T-helper 1 cell treated with Interleukin-12 subunit alpha and Interleukin-12 subunit beta and Interleukin-4 antibody, amounts not matched to agents 30 μg/mL and 1 μg/mL, for 36 hours (primary cell): Measurements from ENCODE around the gene GLUL.

ENCODE experiments used
- H3K27ac Mint-ChIP-seq: one replicate; pipeline ENCODE4 v1.8.0; 2021; ENCODE audit warnings: mild to moderate bottlenecking, mixed read lengths
- H3K27me3 Mint-ChIP-seq: one replicate; pipeline ENCODE4 v1.8.0; 2021; ENCODE audit warnings: low read depth, mixed read lengths
- H3K36me3 Mint-ChIP-seq: one replicate; pipeline ENCODE4 v1.8.0; 2021; ENCODE audit warnings: low read depth, mixed read lengths
- H3K4me1 Mint-ChIP-seq: one replicate; pipeline ENCODE4 v1.8.0; 2021; ENCODE audit warnings: low read depth, mixed read lengths
- H3K4me3 Mint-ChIP-seq: one replicate; pipeline ENCODE4 v1.8.0; 2021; ENCODE audit warnings: mild to moderate bottlenecking, moderate library complexity, mixed read lengths
- H3K9me3 Mint-ChIP-seq: one replicate; pipeline ENCODE4 v1.8.0; 2021; ENCODE audit warnings: mixed read lengths

The GLUL gene

GRCh38 chr1:182407724-182408123 lies 16.1 kb upstream of the GLUL start:
- H3K36me3 Mint-ChIP-seq, result no peaks in the 10 kb centered on the region
- H3K4me3 Mint-ChIP-seq, result no peak overlapping the region
- H3K9me3 Mint-ChIP-seq, result peaks cover 6% of the 10 kb centered on the region
- H3K4me1 Mint-ChIP-seq, result no peaks in the 10 kb centered on the region
- no peak overlapping the region for H3K27ac Mint-ChIP-seq
- peaks cover 39% of the 10 kb centered on the region for H3K27me3 Mint-ChIP-seq

GRCh38 chr1:182406012-182406411 lies 14.4 kb upstream of the GLUL start:
- Mint-ChIP-seq H3K27ac (no peak overlapping the region), H3K27me3 (peaks cover 39% of the 10 kb centered on the region), H3K4me1 (no peaks in the 10 kb centered on the region), H3K4me3 (no peak overlapping the region), H3K9me3 (peaks cover 6% of the 10 kb centered on the region), H3K36me3 (no peaks in the 10 kb centered on the region)

GRCh38 chr1:182405578-182405977 lies 14.0 kb upstream of the GLUL start:
- no peaks in the 10 kb centered on the region for H3K4me1 Mint-ChIP-seq
- no peaks in the 10 kb centered on the region for H3K36me3 Mint-ChIP-seq
- H3K27ac Mint-ChIP-seq, result no peak overlapping the region
- peaks cover 39% of the 10 kb centered on the region for H3K27me3 Mint-ChIP-seq
- no peak overlapping the region for H3K4me3 Mint-ChIP-seq
- peaks cover 6% of the 10 kb centered on the region for H3K9me3 Mint-ChIP-seq

GRCh38 chr1:182404781-182405180 lies 13.2 kb upstream of the GLUL start:
- Mint-ChIP-seq H3K9me3 (peaks cover 6% of the 10 kb centered on the region), H3K4me1 (no peaks in the 10 kb centered on the region), H3K27me3 (peaks cover 39% of the 10 kb centered on the region), H3K4me3 (no peak overlapping the region), H3K36me3 (no peaks in the 10 kb centered on the region), H3K27ac (no peak overlapping the region)

GRCh38 chr1:182400567-182400966 lies 9.0 kb upstream of the GLUL start, which contains the start of gene TEDDM1:
TEDDM1 (minus strand) TSS chr1:182400667; CDS start chr1:182400485, 182 bp downstream.
- Mint-ChIP-seq H3K27ac (no peak within 1 kb of the TSS), H3K36me3 (peaks cover 2% of the 10 kb centered on the region), H3K4me1 (peaks cover 10% of the 10 kb centered on the region), H3K27me3 (peaks cover 40% of the 10 kb centered on the region), H3K9me3 (peaks cover 4% of the 10 kb centered on the region), H3K4me3 (no peak within 1 kb of the TSS)

GRCh38 chr1:182397653-182398393 lies 6.2 kb upstream of the GLUL start:
- H3K36me3 Mint-ChIP-seq, result peaks cover 5% of the 10 kb centered on the region
- peaks cover 15% of the 10 kb centered on the region for H3K4me1 Mint-ChIP-seq
- no peaks in the 10 kb centered on the region for H3K9me3 Mint-ChIP-seq
- no peak overlapping the region for H3K4me3 Mint-ChIP-seq
- no peak overlapping the region for H3K27ac Mint-ChIP-seq
- H3K27me3 Mint-ChIP-seq, result peaks cover 19% of the 10 kb centered on the region

- H3K9me3 Mint-ChIP-seq, result no peaks in the 10 kb centered on the region
- H3K27me3 Mint-ChIP-seq, result peaks cover 19% of the 10 kb centered on the region
- peaks cover 6% of the 10 kb centered on the region for H3K36me3 Mint-ChIP-seq
- H3K4me3 Mint-ChIP-seq, result no peak overlapping the region
- no peak overlapping the region for H3K27ac Mint-ChIP-seq
- H3K4me1 Mint-ChIP-seq, result peaks cover 20% of the 10 kb centered on the region
These were observed 4.3 kb upstream of the GLUL start for GRCh38 chr1:182395906-182396305.

GRCh38 chr1:182394055-182394775 lies 2.6 kb upstream of the GLUL start:
- Mint-ChIP-seq H3K36me3 (peaks cover 17% of the 10 kb centered on the region), H3K27ac (no peak overlapping the region), H3K4me1 (peaks cover 32% of the 10 kb centered on the region), H3K9me3 (no peaks in the 10 kb centered on the region), H3K27me3 (peaks cover 19% of the 10 kb centered on the region), H3K4me3 (no peak overlapping the region)

- peak overlapping the region; percentile 76 for H3K27ac Mint-ChIP-seq
- H3K36me3 Mint-ChIP-seq, result peaks cover 35% of the 10 kb centered on the region
- peaks cover 8% of the 10 kb centered on the region for H3K27me3 Mint-ChIP-seq
- H3K4me1 Mint-ChIP-seq, result peaks cover 48% of the 10 kb centered on the region
- no peaks in the 10 kb centered on the region for H3K9me3 Mint-ChIP-seq
- H3K4me3 Mint-ChIP-seq, result peak overlapping the region; percentile 91
These were observed 749 bp upstream of the GLUL start for GRCh38 chr1:182392050-182393028.

- H3K9me3 Mint-ChIP-seq, result no peaks in the 10 kb centered on the region
- peaks cover 49% of the 10 kb centered on the region for H3K36me3 Mint-ChIP-seq
- H3K4me3 Mint-ChIP-seq, result peak overlapping the region; percentile 91
- peaks cover 5% of the 10 kb centered on the region for H3K27me3 Mint-ChIP-seq
- peak overlapping the region; percentile 89 for H3K27ac Mint-ChIP-seq
- H3K4me1 Mint-ChIP-seq, result peaks cover 44% of the 10 kb centered on the region
These were observed 595 bp downstream of the GLUL start for GRCh38 chr1:182391028-182391361.

GRCh38 chr1:182389619-182390047 lies 2.0 kb downstream of the GLUL start:
- H3K9me3 Mint-ChIP-seq, result no peaks in the 10 kb centered on the region
- H3K4me1 Mint-ChIP-seq, result peaks cover 46% of the 10 kb centered on the region
- H3K27me3 Mint-ChIP-seq, result no peaks in the 10 kb centered on the region
- peak overlapping the region; percentile 91 for H3K4me3 Mint-ChIP-seq
- H3K27ac Mint-ChIP-seq, result peak overlapping the region; percentile 83
- H3K36me3 Mint-ChIP-seq, result peaks cover 59% of the 10 kb centered on the region

GRCh38 chr1:182388392-182389134 lies 3.0 kb downstream of the GLUL start:
- Mint-ChIP-seq H3K9me3 (no peaks in the 10 kb centered on the region), H3K36me3 (peaks cover 65% of the 10 kb centered on the region), H3K4me1 (peaks cover 46% of the 10 kb centered on the region), H3K4me3 (peak overlapping the region; percentile 91), H3K27me3 (no peaks in the 10 kb centered on the region), H3K27ac (no peak overlapping the region)

GRCh38 chr1:182387566-182387965 lies 4.0 kb downstream of the GLUL start:
- peaks cover 38% of the 10 kb centered on the region for H3K4me1 Mint-ChIP-seq
- no peak overlapping the region for H3K27ac Mint-ChIP-seq
- no peak overlapping the region for H3K4me3 Mint-ChIP-seq
- no peaks in the 10 kb centered on the region for H3K27me3 Mint-ChIP-seq
- no peaks in the 10 kb centered on the region for H3K9me3 Mint-ChIP-seq
- H3K36me3 Mint-ChIP-seq, result peaks cover 72% of the 10 kb centered on the region

GRCh38 chr1:182386980-182387379 lies 4.6 kb downstream of the GLUL start:
- Mint-ChIP-seq H3K27me3 (no peaks in the 10 kb centered on the region), H3K9me3 (no peaks in the 10 kb centered on the region), H3K4me3 (no peak overlapping the region), H3K4me1 (peaks cover 36% of the 10 kb centered on the region), H3K27ac (no peak overlapping the region), H3K36me3 (peaks cover 78% of the 10 kb centered on the region)
